Activated CD4-positive, alpha-beta T cell treated with anti-CD3 and anti-CD28 coated beads for 24 hours (primary cell): ENCODE data around the gene C2orf72.
"Not testable (repeated sequence)": the region's sequence is repeated elsewhere in the genome, so short reads cannot be mapped to it uniquely, and the experiment has no call there.

Source experiments
- DNase-seq, 2 donors: peaks; one replicate each; pipeline ENCODE4 v3.0.0-alpha.2; 2020; ENCODE audit warnings: low read depth in 2 of 2

The C2orf72 gene

DNA sequence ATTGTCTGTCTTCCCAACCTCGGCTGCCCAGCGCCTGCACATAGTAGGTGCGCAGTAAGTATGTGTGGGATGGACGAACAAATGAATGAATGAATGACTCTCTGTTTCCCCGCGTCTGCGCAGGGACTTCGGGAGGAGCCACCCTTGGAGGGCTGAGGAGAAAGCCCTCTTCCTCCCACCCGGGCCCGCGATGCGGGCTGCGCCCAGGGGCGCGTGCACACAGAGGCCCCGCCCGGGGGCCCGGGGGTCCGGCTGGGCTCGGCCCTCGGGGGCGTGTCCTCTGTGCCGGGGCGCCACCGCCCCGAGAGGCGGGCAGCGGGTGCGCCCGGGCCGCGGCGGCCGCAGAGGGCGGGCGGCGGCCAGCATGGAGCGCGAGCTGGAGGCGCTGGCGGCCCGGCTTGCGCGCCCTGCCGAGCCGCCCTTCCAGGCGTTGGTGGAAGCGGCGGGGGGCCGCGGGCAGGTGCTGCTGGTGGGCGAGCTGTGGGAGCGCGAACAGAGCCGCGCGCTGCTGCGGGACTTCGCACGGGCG, at the start of gene C2orf72:
C2orf72 (plus strand) TSS at position 322 of the 529 bp plus-strand sequence; CDS start at position 365, 43 bp downstream.
- DNase-seq = no peak

DNA sequence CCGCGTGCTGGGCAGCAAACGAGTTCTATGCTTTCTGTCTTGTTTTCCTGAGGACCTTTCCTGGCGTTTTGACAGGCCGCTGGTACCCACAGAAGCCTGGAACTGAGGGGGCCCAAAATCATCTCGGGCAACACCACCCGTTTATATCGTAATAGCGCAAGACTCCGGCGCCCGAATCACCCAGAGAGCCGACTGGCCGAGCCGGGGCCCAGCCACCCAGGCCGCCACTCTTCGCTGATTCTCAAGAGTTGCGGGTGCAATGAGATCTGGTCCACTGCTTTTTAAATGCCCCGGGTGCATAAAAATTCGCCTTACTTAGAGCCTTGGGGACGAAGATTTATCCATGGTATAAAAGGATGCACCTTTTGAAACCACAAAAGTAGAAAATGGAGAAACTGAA, 47.6 kb upstream of the C2orf72 start:
- no peak for DNase-seq

DNA sequence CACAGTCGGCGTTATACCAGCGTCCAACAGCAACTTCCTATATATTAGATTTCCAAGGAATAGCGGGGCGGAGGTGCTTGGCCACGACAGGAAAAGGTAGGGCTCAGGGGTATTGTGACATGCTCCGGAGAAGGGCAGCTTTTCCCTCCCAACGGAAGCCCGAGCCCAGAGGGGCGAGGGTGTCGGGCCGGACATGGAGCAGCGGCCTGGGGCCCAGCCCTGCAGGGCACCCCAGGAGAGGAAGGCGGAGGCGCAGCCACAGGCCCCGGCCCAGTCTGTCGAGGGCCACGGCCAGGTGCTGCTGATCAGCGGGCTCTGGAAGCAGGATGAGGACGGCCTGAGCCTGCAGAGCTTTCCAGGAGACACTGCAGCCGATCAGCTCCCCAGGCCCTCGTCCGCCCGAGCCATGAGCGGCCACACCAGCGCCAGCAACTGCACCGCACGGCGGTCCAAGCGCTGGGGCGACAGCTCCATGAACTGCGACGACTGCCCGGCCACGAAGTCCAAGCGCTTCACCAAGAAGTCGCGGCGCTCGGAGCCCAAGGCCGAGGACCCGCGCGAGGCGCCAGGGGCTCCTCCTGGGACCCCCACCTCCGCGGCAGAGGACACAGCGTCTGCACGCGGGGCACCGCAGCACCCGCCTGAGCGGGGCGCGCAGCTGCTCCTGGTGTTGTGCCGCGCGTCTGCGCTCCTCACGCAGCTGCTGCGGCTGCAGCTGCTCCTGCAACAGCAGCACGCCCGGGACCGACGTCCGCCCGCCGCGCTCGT, 47.0 kb upstream of the C2orf72 start:
- DNase-seq = no peak

DNA sequence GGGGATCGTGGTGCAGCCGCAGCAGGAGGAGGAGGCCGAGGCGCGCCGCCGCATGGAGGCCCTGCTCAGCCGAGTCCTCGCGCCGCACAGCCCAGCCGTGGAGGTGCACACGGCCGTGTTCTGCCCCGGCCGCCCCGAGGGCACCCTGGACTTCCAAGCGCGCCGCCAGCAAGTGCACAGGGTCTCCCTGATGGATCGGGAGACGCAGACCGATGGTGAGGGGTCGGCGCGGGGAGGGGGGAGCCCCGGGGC, 46.5 kb upstream of the C2orf72 start:
- no peak for DNase-seq

- no peak for DNase-seq
Observed at GRCh38 chr2:230991598-230991997, 45.7 kb upstream of the C2orf72 start.

- no peak for DNase-seq
Observed at GRCh38 chr2:230995821-230996220, 41.5 kb upstream of the C2orf72 start, which contains the start of gene SPATA3. SPATA3 (plus strand) TSS chr2:230996121; CDS start chr2:230996234, 113 bp downstream.

DNA sequence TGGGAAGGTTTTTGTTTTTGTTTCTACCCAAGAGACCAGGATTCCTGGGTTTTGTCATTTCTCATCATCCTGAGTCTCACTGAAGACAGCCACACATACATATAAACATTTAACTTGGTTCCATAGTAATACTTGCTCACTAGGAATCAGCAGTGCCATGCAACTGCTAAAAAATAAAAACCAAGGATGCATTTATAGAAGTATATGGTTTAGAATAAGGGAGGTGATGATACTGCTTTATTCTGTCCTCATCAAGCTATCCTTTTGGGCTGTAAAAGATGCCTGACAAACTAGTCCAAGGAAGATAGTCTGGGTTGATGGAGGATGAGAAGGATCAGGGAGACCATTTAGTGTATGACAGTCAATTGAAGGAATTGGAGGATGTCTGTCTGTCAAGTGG, 40.7 kb upstream of the C2orf72 start:
- DNase-seq = no peak

DNA sequence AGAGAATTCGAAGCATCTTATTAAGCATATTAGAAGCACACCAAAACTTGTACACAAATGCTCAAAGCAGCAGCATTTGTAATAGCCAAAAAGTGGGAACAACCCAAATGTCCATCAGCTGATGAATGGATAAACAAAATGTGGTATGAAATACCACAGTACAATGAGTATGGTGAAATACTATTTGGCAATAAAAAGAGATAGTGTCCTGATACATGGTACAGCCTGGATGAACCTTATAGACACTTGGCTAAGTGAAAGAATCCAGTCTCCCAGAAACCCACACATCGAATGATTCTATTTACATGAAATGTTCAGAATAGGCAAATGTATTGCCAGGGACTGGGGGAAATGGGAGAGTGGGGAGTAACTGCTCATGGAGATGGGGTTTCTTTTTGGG, 38.4 kb upstream of the C2orf72 start:
- DNase-seq = no peak

DNA sequence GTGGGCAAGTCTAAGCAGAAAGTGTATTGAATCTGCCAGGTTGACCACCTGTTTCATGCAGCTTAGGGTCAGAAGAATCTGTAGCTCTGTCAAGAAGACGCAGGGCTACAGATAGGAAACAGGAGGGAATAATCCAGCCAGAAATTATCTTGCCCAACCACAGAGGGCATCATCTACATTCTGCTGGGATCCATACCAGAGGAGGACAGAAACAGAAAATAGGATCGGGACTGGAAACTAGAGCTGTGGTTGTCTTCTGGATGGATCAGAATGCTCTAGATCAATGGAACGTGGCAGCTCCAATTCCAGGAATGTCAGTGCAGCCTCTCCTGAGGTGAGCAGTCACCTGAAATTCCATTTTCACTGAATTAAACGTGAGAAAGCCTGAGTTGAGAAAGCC, 37.8 kb upstream of the C2orf72 start:
- DNase-seq = no peak

GRCh38 chr2:231000211-231000904, 37.0 kb upstream of the C2orf72 start:
- no peak for DNase-seq

DNA sequence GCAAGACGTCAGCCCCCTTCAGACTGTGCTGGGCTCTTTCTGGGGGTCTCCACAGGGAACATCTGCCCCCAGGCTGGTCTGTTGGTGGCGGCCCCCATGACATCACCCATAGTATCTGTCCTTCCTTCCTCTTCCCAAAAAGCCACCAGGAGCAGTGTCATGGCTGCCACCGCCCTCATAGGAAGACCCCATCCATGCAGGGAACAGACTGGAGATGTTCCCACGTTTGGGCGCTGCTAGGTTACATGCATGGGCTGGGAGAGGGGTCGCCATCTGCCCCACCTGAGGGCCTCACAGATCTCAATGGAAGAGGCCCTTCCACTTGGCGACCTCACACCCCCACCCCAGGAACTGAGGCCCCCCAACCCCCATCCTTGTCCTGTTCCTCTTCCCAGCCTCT, 36.3 kb upstream of the C2orf72 start:
- no peak for DNase-seq

GRCh38 chr2:231001921-231002320, 35.4 kb upstream of the C2orf72 start:
- no peak for DNase-seq

DNA sequence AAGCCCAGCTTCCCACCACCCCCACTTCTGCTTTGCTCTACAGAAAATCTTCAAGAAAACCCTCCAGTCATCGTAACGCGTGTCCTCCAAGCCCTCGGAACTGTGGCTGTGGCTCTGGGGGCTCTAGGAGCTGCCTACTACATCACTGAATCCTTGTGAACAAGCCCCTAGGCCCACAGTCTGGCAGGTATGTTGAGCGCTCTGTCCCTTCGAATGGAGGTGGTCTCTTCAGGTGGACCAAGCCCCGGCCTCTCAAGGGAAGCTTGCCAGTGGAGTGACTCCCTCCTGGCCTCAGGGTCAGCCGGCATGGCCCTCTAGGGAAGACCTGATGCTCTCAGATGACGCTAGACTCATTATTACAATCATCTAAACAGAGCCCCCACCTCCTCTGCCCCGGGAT, 34.7 kb upstream of the C2orf72 start:
- no peak for DNase-seq

GRCh38 chr2:231003186-231003585, 34.1 kb upstream of the C2orf72 start:
- DNase-seq = no peak

- not testable (repeated sequence) for DNase-seq
Observed at GRCh38 chr2:231004930-231005329, 32.4 kb upstream of the C2orf72 start.

DNA sequence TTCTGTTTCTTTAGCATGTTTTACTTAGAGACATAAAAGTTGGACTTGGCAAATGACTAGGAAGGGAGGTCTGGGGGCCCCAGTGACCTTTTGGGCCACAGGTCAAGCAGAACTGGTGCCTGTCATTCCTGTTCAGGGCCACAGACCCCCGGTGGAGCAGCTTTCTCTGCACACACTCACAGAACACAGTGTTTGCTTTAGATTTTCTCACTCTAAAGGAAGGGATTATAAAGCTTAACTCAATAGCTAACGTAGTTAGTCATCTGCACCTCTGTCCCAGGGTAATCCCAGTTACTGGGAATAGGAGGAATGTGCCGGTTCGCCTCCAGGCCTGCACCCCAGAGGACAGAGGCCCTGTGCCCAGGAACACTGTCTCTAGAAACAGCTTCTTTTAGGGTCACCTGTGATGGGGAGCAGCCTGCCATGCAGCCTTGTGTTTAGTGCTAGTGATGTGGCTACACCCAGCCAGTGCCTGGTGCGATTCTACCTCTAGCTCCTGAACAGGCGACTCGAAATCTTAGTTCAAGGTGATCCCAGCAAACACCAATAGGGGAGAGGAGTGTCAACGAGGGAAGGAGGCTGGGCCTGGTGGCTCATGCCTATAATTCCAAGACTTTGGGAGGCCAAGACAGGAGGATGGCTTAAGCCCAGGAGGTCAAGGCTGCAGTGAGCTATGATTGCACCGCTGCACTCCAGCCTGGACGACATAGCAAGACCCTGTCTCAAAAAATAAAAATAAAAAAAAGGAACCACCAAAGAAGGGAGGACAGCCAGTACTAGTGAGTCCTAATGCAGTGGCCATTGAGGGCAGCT, 29.8 kb upstream of the C2orf72 start:
- no peak for DNase-seq

- no peak for DNase-seq
Observed at GRCh38 chr2:231008131-231008530, 29.2 kb upstream of the C2orf72 start.

- DNase-seq = no peak
Observed at GRCh38 chr2:231009236-231009919, 27.9 kb upstream of the C2orf72 start.

DNA sequence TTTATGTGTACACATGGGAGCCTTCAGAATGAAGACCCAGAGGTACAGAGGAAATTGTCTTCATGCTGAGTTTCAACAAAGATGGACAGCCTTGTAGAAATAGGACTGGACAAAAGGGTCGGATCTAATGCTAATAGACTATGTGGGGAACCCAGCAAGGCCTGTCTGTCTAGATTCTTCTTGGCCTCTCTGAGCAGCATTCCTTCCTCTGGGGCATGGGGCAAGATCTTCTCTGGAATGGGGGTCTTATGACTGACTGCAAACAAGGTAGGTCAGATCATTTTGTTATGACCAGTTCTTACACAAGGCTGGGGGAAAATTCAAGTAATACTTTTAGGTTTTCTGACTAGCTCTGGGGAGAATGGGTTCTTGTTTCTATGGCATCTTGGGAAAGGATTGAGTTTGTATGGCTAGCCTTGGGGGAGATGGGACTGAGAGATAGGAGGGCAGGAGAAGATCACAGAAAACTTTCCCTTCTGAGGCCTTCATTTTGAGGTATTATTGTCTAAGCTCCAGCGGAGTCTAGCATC, 27.1 kb upstream of the C2orf72 start:
- no peak for DNase-seq

GRCh38 chr2:231011526-231011925, 25.8 kb upstream of the C2orf72 start:
- no peak for DNase-seq

GRCh38 chr2:231012463-231012862, 24.9 kb upstream of the C2orf72 start:
- DNase-seq = no peak

DNA sequence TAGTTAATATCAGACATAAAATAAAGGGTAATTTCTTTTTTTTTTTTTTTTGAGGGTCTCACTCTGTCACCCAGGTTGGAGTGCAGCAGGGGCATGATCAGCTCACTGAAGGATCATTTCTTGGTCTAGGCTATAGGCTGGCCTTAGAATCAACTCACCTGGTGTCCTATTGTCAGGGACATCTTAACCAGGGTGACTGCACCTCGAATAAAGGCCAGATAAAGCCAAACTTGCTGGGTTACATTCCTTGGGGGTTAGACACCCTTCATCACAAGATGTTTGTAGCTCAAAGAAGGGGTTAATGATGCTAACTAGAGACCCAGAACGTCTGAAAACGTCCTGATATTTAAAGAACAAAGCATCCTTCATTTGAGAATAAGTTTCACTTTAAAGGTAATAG, 23.5 kb upstream of the C2orf72 start:
- no peak for DNase-seq
